ENCODE measurements around the gene DIPK1B. TPM values are rescaled to one million over a fixed set of nuclear protein-coding genes. Genes with fewer than 3 reads are reported as not detected.

The DIPK1B gene
- total RNA-seq, 4 donors from 2014 or later = 3.2 to 26.3 (median 21.0) TPM

DNA sequence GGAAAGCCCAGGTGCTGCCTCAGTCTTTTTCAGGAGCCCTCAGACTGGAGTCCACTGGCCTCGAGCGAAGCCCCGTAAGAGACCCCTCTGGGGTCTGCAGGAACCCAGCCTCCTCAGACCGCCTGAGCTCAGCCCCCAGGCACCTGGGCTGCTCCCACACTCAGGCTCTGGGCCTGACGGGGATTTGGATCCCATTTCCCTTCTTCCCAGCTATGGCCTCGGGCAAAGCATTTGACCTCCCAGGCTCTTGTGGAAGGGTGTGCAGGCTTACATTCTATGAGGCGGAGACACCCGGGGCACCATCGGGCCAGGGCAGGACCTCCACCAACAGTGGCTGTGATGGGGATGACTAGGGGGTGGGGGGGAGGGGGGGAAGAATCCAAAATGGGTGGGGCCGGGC lies 29.7 kb upstream of the DIPK1B start:
- TF ChIP-seq POLR2A (IDR thresholded peaks at IDR 0.05) = no peak
- TF ChIP-seq, protein P1, sequence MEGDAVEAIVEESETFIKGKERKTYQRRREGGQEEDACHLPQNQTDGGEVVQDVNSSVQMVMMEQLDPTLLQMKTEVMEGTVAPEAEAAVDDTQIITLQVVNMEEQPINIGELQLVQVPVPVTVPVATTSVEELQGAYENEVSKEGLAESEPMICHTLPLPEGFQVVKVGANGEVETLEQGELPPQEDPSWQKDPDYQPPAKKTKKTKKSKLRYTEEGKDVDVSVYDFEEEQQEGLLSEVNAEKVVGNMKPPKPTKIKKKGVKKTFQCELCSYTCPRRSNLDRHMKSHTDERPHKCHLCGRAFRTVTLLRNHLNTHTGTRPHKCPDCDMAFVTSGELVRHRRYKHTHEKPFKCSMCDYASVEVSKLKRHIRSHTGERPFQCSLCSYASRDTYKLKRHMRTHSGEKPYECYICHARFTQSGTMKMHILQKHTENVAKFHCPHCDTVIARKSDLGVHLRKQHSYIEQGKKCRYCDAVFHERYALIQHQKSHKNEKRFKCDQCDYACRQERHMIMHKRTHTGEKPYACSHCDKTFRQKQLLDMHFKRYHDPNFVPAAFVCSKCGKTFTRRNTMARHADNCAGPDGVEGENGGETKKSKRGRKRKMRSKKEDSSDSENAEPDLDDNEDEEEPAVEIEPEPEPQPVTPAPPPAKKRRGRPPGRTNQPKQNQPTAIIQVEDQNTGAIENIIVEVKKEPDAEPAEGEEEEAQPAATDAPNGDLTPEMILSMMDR (IDR thresholded peaks at IDR 0.05) = no peak
- Histone ChIP-seq H3K9me3 (no peaks in the 10 kb centered on the region), H3K36me3 (no peaks in the 10 kb centered on the region), H3K27ac (no peak overlapping the region), H3K4me1 (peaks cover 0 to 17% of the 10 kb centered on the region in 2 donors), H3K4me3 (no peak overlapping the region), H3K27me3 (no peaks in the 10 kb centered on the region)
- intact Hi-C loops (cut with DNase I; ENCODE audit: low total_unique reads) = no loop called here
- DNase-seq = no peak

DNA sequence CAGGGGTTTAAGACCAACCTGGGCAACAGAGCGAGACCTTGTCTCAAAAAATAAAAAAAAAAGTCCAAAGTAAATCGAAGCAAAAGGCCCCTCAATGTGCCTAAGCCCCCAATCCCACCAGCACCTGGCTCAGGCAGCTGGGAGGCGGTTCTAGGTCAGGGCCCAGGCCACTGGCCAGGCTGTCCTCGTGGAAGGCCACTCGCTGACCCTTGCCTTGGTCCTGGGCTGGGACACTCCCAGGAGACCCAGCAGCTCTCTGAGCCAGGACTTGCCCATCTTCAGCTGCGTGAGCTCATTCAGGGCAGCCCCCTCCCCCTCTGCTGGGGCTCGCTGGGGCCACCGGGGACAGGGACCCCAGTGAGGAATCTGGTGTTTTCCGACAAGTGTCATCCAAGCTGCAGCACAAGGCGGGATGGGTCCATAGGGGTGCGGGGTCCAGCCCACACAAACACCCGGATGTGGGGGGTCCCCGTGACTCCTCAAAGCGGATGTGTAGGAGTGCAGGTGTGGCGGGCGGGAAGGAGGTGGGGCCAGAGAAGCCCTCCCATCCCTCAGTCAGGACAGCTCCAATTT lies 29.1 kb upstream of the DIPK1B start:
- Histone ChIP-seq H3K27me3 (no peaks in the 10 kb centered on the region), H3K27ac (no peak overlapping the region), H3K9me3 (no peaks in the 10 kb centered on the region), H3K36me3 (no peaks in the 10 kb centered on the region), H3K4me1 (peaks cover 0 to 19% of the 10 kb centered on the region in 2 donors), H3K4me3 (no peak overlapping the region)
- DNase-seq = no peak
- intact Hi-C loops (cut with DNase I; ENCODE audit: low total_unique reads) = no loop called here
- no peak for TF ChIP-seq POLR2A (IDR thresholded peaks at IDR 0.05)
- TF ChIP-seq, protein P1 (IDR thresholded peaks at IDR 0.05) = no peak

DNA sequence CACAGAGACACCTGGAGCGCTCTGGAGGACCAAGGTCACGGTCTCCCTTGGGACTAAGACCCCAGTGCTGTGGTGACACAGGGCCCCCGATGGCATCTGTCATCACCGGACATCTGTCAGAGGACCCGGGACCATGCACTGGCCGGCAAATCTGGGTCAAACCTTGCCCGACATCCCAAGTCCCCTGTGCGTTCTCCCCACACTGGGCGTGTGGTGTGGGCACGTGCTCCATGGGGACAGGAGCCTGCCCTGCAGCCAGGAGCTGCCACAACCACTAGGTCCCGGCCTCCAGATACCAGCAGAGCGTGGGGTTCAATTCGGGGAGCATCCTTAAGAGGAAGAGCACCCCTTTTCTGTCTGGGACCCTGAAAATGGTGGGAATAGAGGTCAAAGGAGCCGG lies 28.6 kb upstream of the DIPK1B start:
- Histone ChIP-seq H3K36me3 (no peaks in the 10 kb centered on the region), H3K27me3 (no peaks in the 10 kb centered on the region), H3K9me3 (no peaks in the 10 kb centered on the region), H3K27ac (no peak overlapping the region), H3K4me1 (peaks cover 0 to 19% of the 10 kb centered on the region in 2 donors), H3K4me3 (no peak overlapping the region)
- no peak for DNase-seq
- TF ChIP-seq POLR2A (IDR thresholded peaks at IDR 0.05) = no peak
- TF ChIP-seq, protein P1 (IDR thresholded peaks at IDR 0.05) = no peak
- intact Hi-C loops (cut with DNase I; ENCODE audit: low total_unique reads) = no loop called here

DNA sequence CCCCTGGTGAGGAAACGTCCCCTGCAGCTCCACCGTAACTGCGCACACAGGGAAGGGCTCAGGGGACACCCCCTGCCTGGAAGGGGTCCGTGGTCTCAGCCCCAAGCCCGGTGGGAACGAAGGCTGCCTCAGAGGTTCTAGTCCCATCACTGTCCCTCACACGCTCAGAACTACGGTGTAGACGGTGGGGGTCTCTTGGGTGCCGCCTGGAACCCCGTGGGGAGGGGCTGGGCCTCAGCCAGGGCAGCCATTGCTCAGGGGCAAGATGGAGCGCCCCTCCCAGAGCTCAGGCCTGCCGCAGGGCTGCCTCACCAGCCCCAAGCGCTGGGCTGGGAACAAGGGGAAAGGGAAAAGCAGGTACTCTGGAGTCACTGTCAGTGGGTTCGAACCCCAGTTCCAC lies 28.0 kb upstream of the DIPK1B start:
- Histone ChIP-seq H3K9me3 (no peaks in the 10 kb centered on the region), H3K4me3 (no peak overlapping the region), H3K27ac (no peak overlapping the region), H3K4me1 (peaks cover 0 to 19% of the 10 kb centered on the region in 2 donors), H3K27me3 (no peaks in the 10 kb centered on the region), H3K36me3 (no peaks in the 10 kb centered on the region)
- intact Hi-C loops (cut with DNase I; ENCODE audit: low total_unique reads) = no loop called here
- TF ChIP-seq POLR2A (IDR thresholded peaks at IDR 0.05) = no peak
- TF ChIP-seq, protein P1 (IDR thresholded peaks at IDR 0.05) = no peak
- DNase-seq = no peak

DNA sequence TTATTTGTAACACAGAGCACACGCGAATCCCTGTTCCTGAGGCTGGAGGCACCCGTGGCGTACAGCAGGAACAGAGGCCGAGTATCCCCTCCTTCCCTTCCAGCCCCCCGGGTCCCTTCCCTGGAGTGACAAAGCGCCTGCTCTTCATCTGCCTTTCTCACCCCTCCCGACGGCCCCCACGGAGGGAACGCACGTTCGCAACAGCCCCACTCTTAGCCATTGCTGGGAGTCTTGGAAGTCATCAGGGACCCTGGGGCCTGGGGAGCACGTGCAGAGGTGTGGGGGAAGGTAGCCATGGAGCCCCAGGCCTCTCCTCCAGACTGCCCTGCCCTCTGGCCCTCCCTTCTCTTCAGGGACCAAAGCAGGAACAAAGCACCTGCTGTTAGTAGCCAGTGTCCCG lies 27.6 kb upstream of the DIPK1B start:
- Histone ChIP-seq H3K9me3 (no peaks in the 10 kb centered on the region), H3K27me3 (no peaks in the 10 kb centered on the region), H3K36me3 (no peaks in the 10 kb centered on the region), H3K27ac (no peak overlapping the region), H3K4me3 (no peak overlapping the region), H3K4me1 (peaks cover 0 to 19% of the 10 kb centered on the region in 2 donors)
- intact Hi-C loops (cut with DNase I; ENCODE audit: low total_unique reads) = no loop called here
- DNase-seq = no peak
- no peak for TF ChIP-seq POLR2A (IDR thresholded peaks at IDR 0.05)
- TF ChIP-seq, protein P1 (IDR thresholded peaks at IDR 0.05) = no peak
